HG03045 (cell line): Measurements from ENCODE around the gene USP3.

Experiments
- ATAC-seq: cut with Tn5 transposase; IDR thresholded peaks from one replicate; pipeline ENCODE4 v1.9.1; 2021; ENCODE audit warnings: mild to moderate bottlenecking, moderate library complexity; ENCODE audit not compliant: unreplicated experiment

Gene USP3

DNA sequence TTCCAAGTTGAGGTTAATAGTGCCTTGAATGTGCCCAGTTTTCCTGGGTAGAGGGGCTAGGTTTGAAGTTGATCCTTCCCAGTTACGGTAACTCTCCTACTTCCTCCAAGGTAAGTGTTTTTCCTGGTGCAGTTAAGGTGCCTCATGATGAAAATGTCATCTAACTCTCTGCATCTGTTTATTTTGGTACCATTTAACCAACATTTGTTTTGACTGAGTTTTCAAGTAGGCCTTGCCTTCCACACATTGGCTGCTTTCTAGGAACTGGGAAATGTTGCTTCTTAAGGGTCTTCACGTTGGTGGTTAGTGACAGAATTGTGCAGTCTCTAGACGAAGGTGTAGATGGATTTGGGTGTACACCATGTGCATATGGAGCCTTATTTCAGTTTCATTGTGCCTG, 31.3 kb downstream of the USP3 start:
- no peak for ATAC-seq

DNA sequence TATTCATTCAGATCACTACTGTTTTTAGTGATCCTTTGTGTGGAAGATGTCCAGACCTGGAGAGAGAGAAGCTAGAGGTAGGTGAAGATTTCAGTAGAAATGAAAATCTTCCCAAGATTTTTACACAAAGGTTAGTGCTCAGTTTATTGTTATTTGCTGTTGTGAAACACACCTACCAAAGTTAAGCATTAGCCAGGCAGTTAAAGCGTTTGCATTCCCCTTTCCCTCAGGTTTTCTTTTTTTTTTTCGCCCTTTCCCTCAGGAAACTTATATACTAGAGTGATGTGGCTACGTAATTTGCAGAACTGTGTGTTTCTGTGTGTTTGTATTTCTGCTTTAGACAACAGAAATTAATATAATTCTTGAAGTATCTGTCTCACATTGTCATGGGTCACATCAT, 34.5 kb downstream of the USP3 start:
- ATAC-seq = no peak

DNA sequence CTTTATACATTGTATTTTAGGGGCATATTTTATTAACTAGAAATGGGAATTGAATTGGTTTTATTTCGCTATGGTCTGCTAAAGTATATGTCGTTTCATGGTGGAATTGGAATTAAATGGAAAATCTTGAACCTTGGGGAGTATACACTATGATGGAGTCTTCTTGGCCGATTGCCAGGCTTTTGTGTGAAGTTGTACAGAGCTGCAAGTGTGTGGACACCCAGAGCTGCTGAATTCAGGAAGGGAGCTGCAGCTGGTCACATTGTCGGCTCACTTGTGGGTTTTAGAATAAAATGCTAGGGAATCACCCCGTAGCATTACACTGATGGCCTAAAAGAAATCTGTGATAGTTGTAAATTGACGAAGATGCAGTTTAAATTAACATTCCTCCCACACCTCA, 35.1 kb downstream of the USP3 start:
- ATAC-seq = no peak

DNA sequence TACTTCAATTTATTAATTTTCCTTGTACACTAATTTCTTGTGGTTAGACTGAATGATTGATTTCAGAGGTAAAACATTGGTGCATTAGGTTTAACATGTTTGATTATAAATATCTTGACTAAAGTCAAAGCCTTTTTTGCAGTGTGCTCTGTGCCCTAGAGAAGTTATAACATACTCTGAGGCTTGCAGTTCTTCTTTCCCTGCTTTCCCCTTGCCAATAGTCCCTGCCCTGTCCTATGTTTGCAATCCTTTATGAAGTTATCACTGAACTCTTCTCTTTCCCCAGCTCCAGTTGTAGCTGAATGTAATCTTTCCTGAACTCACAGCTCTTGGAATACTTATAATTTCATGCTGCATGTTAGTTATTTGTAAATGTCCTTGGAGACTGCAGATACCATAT, 35.6 kb downstream of the USP3 start:
- no peak for ATAC-seq

DNA sequence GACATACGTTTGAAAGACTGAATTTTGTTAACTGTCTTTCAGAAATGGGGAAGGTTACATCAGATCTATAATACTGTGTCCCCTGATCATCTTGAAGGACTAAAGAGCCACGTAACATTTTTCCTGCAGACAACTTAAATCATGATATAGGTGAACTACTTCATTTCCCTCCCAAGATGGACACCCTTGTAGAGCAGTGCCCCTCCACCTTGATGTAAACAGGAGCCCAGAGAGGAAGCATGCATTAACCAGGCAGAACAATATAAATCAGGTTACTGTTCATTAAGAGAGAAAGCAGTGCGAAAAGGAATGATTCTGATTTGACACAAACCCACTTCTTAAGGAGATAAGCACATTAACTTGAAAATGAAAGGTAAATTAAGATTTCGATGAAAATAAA, 36.1 kb downstream of the USP3 start:
- ATAC-seq = no peak

DNA sequence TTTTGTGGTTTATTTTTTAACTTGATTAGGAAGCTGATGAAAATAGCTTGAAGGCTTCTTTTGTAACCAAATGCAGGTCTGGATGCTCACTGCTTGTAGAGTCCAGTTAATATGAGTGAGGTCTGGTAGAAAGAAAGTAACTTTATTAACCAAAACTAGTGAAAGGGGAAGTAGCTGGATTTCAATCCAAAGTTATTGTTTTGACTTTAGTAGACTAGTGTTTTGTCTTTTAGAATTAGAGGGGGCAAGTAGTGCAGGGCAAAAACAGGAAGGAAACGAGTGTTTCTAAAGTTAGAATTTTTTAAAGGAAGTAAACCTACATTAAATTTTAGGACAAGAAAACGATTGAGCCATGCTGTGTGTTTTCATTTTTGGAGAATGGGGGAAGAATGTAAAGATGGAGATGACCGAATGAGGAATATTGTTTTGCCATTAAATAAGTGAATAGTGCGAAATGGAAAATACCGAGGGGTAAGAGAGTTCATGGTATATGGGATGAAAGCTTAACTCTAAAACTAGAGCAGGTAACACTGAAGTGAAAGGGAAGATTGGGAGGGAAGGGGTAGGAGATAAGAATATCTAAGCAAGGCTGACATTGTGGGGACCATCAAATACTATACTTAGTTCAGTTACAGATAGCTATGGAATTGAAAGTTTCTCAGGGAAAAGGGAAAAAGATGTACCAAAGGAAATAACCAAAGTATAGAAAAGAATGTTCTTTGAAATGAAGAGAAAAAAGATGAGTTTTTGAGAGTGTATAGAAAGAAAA, 40.0 kb downstream of the USP3 start:
- no peak for ATAC-seq

DNA sequence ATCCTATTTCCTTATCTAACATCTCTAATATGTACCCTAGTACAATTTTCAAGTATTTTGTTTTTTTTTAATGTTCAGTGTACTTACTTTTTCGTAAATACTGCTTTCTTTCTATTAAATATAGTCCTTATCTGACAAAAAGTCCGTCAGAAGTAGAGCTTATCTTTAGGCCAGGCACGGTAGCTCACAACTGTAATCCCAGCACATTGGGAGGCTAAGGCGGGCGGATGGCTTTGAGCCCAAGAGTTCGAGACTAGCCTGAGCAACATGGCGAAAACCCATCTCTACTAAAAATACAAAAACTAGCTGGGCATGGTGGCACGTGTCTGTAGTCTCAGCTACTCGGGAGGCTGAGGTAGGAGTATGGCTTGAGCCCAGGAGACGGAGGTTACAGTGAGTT, 41.1 kb downstream of the USP3 start:
- ATAC-seq = no peak

DNA sequence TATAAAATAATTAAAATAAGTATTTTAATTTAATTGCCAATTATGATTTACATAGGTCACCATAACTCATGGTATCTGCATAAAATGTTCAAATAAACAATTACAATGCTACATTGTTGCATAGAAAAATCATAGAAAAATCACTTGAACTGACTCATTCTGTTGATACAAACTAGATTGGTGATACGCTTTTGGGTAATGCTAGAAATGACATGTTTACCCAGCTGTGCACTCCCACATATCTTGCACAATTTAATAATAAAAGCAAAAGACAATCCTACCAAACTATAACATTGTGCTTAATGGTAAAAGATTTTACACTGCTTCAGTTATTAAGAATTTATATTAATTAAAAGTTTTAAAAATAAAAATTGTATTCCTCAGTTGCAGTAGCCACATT, 47.0 kb downstream of the USP3 start:
- no peak for ATAC-seq

DNA sequence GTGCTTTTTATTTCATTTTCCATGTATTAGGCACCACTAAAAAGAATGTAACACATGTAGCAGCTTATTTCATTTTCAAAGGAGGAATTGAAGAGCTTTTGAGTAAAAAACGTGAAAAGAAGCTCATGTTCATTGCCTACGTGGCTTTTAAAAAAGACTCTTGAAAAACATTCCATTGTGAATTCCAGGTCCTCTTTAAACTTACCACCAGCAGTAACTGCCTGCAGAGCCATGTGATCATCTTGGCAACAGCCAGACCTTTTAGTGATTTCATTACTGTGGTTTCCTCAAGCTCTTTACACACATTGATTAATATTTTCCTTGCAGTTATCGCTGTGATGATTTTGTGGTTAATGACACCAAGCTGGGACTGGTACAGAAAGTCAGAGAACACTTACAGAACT, 49.0 kb downstream of the USP3 start:
- ATAC-seq = no peak

DNA sequence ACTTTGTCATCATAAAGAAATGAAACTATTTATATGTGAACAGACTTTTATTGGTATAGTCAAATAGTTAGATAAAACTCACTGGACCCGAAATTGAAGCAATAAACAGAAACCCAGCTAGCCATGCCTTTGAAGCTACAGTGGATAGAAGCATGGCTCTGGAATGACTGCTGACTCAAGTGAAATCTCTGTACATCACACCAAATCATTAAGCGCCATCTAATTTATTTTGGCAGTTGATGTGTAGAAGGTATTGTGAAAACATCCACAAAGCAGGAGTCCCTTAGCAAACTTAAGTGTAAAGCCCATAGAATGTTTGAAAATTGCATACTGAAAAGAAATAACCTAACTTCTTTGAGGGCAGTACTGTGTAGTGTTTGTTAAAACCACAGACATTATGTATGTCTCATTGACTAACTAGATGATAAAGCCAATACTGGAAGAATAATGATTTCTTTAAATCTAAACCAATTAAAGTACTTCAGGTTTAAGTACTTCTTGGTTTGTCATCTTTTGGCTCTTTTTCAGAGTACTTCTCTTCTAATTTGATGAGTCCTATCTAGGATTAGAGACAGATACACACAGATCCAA, 50.0 kb downstream of the USP3 start:
- no peak for ATAC-seq

DNA sequence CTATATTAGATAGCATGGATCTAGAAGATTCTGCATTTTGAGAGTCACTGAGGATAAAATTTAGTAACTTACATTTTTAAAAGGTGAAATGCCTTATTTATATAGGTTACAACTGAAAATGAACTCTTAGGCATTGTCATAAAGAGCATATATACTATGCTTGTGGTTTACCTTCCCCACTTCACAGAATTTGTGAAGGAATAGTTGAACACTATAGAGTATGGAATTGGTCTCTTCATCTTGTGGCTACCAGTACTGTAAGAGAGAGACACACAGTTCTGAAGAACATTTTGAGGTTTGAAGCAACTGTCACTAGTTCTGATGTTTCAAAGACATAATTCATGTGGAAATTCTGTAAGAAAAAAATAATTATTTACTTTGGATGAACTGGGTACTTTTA, 51.1 kb downstream of the USP3 start:
- no peak for ATAC-seq

DNA sequence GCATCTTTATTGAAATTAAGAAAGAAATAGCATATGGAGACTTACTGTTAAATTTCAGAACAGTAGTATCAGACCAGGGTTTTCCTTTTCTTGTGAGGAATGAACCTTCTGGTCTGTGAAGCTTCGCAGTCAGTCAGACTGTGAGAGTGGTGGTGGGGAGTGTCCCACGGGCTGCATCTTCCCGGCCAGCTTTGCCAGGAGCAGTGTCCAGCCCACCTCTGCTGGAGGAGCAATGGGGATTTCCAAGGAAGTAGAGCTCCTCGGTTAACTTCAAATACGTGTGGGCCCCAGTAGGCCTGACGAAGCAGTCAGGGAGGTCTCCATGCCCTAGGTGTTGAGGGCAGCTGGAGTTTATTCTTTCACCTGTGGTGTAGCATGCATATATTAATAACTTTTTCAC, 51.9 kb downstream of the USP3 start:
- ATAC-seq = no peak

DNA sequence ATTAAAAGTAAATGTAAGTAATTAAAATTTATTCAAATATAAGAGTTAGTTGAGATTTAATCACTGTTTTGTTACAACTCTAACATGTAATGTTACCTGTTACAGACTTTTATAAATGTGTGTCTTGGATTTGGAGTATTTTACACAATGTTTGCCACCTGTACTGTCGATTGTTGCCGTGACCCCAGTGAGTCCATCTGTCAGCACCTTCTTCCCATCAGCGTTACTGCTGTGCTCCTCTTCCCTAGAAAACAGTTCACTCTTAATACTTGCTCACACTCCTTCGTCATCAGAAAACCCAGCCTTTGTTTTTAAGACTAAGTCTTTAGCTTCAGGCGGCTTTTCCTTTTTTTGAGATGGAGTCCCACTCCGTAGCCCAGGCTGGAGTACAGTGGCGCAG, 52.3 kb downstream of the USP3 start:
- ATAC-seq = no peak

DNA sequence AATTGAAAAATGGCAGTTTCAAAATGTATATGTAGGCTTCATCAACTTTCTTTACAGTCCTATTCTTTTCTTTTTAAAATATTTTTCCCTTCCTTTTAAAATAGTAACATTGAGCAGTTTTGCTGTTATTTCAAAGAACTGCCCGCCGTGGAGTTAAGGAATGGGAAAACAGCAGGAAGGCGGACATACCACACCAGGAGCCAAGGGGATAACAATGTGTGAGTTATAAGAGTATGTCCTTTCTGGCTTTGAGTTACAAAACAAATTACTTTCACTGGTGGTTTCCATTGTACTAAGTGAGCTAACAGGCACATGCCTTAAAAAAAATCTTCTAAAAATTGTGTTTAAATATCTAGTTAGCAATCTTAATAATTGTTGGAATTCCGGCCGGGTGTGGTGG, 55.4 kb downstream of the USP3 start:
- ATAC-seq = no peak

DNA sequence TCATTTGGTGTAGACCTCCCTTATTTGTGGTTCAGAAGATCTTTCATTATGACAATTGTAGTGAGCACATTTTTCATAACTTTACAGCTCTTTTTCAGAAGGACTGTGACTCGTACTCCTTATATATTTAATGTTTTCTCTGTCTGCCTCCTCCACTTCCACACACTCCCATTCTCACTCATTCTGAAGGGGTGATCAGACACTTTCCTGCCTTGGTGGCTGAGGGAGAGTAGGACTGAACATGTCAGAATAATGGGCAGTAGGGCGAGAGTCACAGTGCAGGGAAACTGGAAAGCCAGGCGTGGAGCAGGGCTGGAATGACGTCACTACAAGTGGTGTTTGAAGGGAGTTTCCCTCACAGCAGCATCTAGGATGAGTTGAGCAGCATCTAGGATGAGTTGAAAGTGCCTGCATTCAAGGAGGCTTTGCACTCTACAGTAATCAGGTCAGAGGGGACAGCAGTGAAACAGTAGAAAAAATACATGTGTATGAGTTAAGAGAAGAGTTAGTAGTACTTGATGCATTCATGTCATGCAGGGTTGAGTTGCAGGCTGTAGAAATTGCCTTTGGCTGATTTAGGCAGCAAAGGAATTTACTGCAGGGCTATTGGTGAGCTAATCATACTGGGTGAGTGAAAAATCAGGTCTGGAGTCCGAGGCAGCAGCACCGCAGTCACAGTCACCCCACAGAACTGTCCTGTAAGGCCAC, 56.5 kb downstream of the USP3 start:
- no peak for ATAC-seq

DNA sequence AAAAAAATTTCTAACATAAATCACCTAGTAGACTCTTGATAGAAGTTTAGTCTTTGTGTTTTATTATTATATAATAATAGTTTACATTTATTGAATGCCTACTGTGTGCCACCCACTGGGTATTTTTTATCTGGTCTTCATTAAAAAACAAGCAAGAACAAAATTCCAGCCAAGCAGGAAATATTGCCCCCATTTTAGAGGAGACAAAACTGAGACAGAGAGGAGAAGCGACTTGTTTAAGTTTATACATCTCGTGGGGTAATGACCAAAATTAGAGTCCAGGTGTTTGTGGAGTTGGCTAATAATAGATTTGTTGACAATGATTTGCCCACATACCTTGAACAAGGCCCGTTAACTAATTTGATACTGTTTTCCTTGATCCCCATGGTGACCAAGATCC, 59.7 kb downstream of the USP3 start:
- no peak for ATAC-seq

DNA sequence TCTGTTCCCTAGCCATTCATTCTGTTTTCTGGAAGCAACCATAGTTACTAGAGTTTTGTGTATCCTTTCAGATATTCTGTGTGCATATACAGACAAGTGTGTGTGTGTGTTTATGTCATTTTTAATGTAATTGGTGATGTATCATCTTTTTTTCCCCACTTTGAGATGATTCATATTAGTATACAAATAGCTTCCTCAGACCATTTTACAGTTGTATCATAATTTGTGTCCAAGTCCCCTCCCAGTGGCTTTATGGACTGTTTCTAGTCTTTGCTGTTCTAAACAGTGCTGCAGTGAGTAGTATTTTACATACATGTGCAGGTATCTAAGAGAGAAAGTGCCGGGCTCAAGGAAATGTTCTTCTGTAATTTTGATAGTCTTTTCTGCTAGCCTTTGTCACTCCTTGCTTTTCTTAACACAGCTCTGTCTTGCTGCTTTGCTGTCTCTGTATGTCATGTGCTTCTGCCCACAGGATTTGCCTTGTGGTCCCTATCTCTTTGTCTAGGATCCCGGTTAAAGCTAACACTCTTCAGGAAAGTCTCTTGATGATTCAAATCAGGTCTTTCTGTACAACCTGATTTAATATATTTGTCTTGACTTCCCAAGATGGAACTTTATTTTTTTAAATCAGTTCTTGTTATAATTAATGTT, 61.3 kb downstream of the USP3 start:
- ATAC-seq = no peak

DNA sequence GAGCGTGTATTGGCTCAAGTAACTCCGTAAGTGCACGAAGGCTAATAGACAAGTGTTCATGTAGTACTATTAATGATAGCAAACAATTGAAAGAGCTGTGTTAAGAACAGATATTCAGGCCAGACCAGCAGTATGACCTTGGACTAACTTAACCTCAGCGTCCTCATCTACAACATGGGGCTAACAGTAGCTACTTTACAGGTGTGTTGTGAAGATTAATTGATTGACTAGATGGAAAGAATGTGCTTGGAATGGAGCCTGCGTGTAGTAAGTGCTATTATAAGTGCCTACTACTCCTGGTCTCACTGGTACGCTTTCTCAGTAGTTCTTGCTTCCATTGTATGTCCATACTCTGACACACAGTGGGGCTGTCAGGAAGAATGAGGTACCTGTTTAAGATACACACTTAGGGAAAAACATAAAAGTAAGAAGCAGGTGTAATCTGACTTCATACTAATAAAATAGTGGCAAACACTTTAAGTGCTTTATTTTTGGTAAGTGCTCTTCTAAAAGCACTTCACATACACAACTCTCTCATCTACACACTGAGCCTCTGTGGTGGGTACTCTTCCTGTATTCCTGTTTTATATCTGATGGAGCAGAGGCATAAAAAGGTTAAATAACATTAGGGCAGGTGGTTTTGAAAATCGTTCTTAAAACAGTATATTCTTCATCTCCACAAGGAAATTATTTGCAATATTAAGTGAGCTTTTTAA, 68.5 kb downstream of the USP3 start:
- no peak for ATAC-seq

DNA sequence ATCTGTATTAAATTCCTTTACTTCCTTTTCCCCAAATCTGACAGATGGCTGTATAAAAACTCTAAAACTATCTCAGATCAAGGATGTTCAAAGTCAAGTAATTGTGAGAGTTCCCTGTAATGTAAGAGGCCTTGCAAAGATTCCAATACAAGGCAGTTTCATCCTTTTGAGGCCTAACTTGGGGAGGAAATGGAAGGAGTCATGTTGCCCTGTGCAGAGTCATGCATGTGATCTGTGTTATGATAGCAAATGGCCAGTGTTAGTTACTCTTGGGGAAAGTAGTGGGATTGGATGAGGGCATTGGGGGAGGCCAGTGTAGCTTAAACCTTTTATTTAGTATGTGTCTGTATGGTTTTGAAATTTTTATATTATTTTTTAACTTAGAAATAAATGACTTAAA, 69.1 kb downstream of the USP3 start:
- ATAC-seq = no peak

DNA sequence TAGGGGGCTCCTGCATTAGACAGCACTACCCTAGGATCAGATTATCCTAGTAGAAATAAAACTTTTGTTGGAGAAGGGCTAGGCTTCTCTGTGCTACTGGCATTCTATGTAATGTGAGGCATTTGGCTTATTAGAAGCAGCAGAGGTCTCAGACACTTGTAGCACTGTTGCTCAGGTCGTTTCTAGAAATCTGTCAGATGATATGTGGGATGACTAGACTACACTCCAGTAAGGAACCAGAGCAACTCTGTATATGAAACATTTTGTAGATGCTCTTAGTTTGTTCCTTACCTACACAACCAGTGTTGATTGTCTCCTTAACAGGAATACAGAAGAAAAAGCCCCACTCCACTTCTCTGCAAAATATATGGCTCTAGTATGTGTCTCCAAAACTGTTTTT, 70.9 kb downstream of the USP3 start:
- ATAC-seq = no peak

DNA sequence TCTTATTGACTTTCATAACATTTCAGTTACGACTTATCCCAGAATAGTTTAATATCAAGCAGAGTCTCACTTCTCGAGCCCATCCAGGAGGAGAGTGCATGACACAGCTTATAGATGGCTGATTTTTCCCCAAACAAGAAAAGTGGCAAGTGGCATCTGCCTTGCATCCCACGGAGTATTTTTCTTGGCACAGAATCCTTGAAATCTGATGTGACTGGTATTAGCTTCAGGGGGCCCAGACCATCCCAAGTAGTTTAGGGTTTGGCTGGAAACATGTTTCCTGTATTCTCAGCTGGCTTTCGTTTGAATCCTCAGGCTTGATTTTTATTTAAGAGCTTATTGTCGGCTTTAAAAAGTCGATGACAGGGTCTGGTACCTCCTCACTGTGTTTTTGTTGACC, 72.0 kb downstream of the USP3 start:
- ATAC-seq = no peak
